Coronary artery (tissue), 2 donors: ENCODE measurements around the gene TGFBR3L.
"Not testable (repeated sequence)": the region's sequence is repeated elsewhere in the genome, so short reads cannot be mapped to it uniquely, and the experiment has no call there.

Source experiments
- DNase-seq: peaks from one replicate; pipeline ENCODE4 v3.0.0-alpha.2; 2017; ENCODE audit warnings: low spot score
- H3K27ac ChIP-seq, 2 donors: fragments of 200-600 bp; sonication (generic); one replicate each; pipeline ENCODE4 v1.5.1; 2016 to 2019
- H3K4me3 ChIP-seq: fragments of 200-600 bp; sonication (generic); 2 replicates; pipeline ENCODE4 v1.5.1; 2016; ENCODE audit warnings: mild to moderate bottlenecking, moderate library complexity
- CTCF ChIP-seq: fragments of 200-600 bp; sonication (generic); IDR thresholded peaks from one replicate; pipeline ENCODE4 v1.5.1; 2019; ENCODE audit warnings: antibody characterized with exemption

Gene TGFBR3L

DNA sequence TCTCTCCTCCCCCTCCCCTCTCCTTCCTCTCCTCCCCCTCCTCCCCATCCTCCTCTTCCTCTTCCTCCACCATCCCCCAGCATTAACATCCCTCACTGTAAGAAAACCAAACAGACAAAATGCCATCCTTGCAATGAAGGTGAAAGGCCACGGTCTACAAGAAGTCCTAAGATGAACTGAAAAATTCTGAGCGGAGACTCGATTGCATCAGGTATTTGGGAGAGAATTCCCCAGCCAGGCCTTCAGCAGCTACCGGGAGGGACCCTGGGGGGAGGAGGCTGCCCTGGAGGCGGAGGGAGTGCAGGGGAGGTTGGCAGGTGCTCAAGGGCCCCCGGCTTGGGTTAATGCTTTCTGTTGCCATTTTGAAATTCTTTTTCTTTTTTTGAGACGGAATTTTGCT is 38.9 kb downstream of the TGFBR3L start:
- no peak for TF ChIP-seq CTCF
- Histone ChIP-seq H3K27ac (no peak overlapping the region), H3K4me3 (no peak overlapping the region)
- DNase-seq: no peak

DNA sequence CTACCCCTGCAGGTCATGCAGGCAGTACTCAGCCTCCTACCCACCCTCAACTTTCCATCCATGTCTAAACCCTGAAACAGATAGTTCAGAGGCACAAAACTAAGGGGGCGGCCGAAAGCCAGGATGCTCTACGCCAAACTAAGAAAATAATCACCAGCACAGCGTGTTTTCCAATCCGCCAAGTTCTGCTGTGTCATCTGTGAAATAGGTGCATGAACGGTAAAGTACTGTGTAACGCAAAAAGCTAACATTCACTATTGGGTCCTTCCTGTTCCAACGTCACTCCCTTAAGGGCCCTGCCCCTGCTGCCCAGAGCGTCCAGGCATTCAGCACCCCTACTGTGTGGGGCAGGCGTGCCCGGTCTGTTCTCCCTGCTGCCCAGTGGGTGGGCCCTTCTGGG is 41.1 kb downstream of the TGFBR3L start:
- no peak for DNase-seq
- Histone ChIP-seq H3K4me3 (no peak overlapping the region), H3K27ac (no peak overlapping the region)
- no peak for TF ChIP-seq CTCF

GRCh38 chr19:7959211-7959610 is 44.6 kb downstream of the TGFBR3L start:
- no peak for TF ChIP-seq CTCF
- DNase-seq: no peak
- no peak overlapping the region for H3K4me3 ChIP-seq

GRCh38 chr19:7961082-7961481 is 46.5 kb downstream of the TGFBR3L start:
- H3K4me3 ChIP-seq, H3K27ac ChIP-seq, DNase-seq: not testable (repeated sequence)

More at GRCh38 chr19:7959211-7959610, 44.6 kb downstream of the TGFBR3L start:
- no peak overlapping the region for H3K27ac ChIP-seq

GRCh38 chr19:7961920-7962626 is 47.4 kb downstream of the TGFBR3L start:
- H3K27ac ChIP-seq: no peak overlapping the region

DNA sequence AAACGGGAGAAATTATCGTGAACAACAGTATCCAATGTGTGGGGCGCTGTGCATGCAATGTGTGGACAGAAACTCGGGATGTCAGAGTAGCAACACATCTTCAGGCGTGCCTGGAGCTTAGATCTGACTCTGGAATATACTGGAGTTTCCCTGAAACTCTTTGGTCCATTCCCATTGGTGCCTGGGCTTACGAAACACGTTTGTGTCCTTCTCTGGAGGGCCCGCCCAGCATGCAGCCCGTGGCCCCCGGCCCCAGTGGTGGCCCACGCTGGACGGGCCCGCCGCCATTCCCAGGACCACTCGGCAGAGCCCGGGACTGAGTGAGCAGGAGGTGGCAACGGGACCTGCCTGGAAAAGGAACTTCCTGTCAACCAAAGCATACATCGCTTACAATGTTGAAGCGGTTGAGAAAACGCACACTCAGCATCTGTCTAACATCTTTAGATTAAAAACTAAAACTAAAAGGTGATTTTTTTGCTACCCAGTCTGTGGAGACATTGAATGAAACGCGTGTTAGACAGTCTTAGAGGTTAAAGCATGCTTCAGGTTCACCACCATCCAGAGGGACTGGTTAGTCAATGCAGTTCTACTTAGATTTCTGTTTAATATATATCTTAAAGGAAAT is 48.1 kb downstream of the TGFBR3L start:
- H3K4me3 ChIP-seq: no peak overlapping the region
- H3K27ac ChIP-seq: no peak overlapping the region
- no peak for DNase-seq
- no peak for TF ChIP-seq CTCF

More at GRCh38 chr19:7961920-7962626, 47.4 kb downstream of the TGFBR3L start:
- no peak for TF ChIP-seq CTCF
- DNase-seq: no peak
- H3K4me3 ChIP-seq: no peak overlapping the region

GRCh38 chr19:7963566-7963965 is 48.9 kb downstream of the TGFBR3L start:
- Histone ChIP-seq H3K27ac (no peak overlapping the region), H3K4me3 (no peak overlapping the region)
- no peak for TF ChIP-seq CTCF
- no peak for DNase-seq
